H9 (cell line): ENCODE data around the gene NECAB2. TPM values are rescaled to one million over a fixed set of nuclear protein-coding genes. Genes with fewer than 3 reads are reported as not detected.

Experiments
- DNase-seq: peaks from one replicate; pipeline ENCODE4 v3.0.0-alpha.2; 2017
- H2AFZ ChIP-seq: one replicate; pipeline ENCODE4 v1.6.1; 2013; ENCODE audit warnings: mild to moderate bottlenecking, low read length, control low read depth, moderate library complexity
- H2AK5ac ChIP-seq: 2 replicates; pipeline ENCODE4 v1.6.1; 2013; ENCODE audit warnings: low read length, control low read depth, mixed read lengths; ENCODE audit not compliant: insufficient read length
- H2BK120ac ChIP-seq: one replicate; pipeline ENCODE4 v1.6.1; 2013; ENCODE audit warnings: low read depth, mild to moderate bottlenecking, low read length, control low read depth, inconsistent platforms; ENCODE audit not compliant: poor library complexity, severe bottlenecking
- H2BK12ac ChIP-seq: 2 replicates; pipeline ENCODE4 v1.6.1; 2013; ENCODE audit warnings: low read length, control low read depth, mixed read lengths, low read depth; ENCODE audit not compliant: insufficient read length
- H2BK15ac ChIP-seq: 2 replicates; pipeline ENCODE4 v1.6.1; 2013; ENCODE audit warnings: low read depth, low read length, control low read depth
- H2BK20ac ChIP-seq: one replicate; pipeline ENCODE4 v1.6.1; 2013; ENCODE audit warnings: low read depth, mild to moderate bottlenecking, low read length, control low read depth, inconsistent platforms; ENCODE audit not compliant: poor library complexity, severe bottlenecking
- H2BK5ac ChIP-seq: 2 replicates; pipeline ENCODE4 v1.6.1; 2013; ENCODE audit warnings: low read length, control low read depth, mixed read lengths; ENCODE audit not compliant: insufficient read length
- H3K14ac ChIP-seq: 2 replicates; pipeline ENCODE4 v1.6.1; 2013; ENCODE audit warnings: low read length, control low read depth; ENCODE audit not compliant: insufficient read depth
- H3K18ac ChIP-seq: 2 replicates; pipeline ENCODE4 v1.6.1; 2013; ENCODE audit warnings: low read depth, mild to moderate bottlenecking, mixed read lengths, low read length, control low read depth; ENCODE audit not compliant: insufficient read length
- H3K23ac ChIP-seq: 2 replicates; pipeline ENCODE4 v1.6.1; 2013; ENCODE audit warnings: low read length, control low read depth, mixed read lengths, low read depth; ENCODE audit not compliant: insufficient read length
- H3K23me2 ChIP-seq: 2 replicates; pipeline ENCODE4 v1.6.1; 2013; ENCODE audit warnings: low read depth, mild to moderate bottlenecking, mixed read lengths, low read length, control low read depth; ENCODE audit not compliant: insufficient read length, poor library complexity, severe bottlenecking
- H3K27ac ChIP-seq: 2 replicates; pipeline ENCODE4 v1.5.1; 2013; ENCODE audit warnings: low read length, control low read depth, mixed read lengths, low read depth; ENCODE audit not compliant: insufficient read length
- H3K27me3 ChIP-seq: 2 replicates; pipeline ENCODE4 v1.6.1; 2013; ENCODE audit warnings: low read length, control low read depth, inconsistent platforms; ENCODE audit not compliant: insufficient read depth
- H3K4ac ChIP-seq: 2 replicates; pipeline ENCODE4 v1.6.1; 2013; ENCODE audit warnings: low read depth, mild to moderate bottlenecking, control low read depth, inconsistent platforms, low read length, moderate library complexity
- H3K4me1 ChIP-seq: 2 replicates; pipeline ENCODE4 v1.6.1; 2013; ENCODE audit warnings: low read length, control low read depth, inconsistent platforms; ENCODE audit not compliant: insufficient read depth
- H3K4me2 ChIP-seq: 2 replicates; pipeline ENCODE4 v1.6.1; 2013; ENCODE audit warnings: low read length, control low read depth, mixed read lengths; ENCODE audit not compliant: insufficient read length, insufficient read depth
- H3K56ac ChIP-seq: 2 replicates; pipeline ENCODE4 v1.6.1; 2013; ENCODE audit warnings: low read depth, mild to moderate bottlenecking, mixed read lengths, low read length, control low read depth; ENCODE audit not compliant: insufficient read length
- H3K79me1 ChIP-seq: 2 replicates; pipeline ENCODE4 v1.6.1; 2013; ENCODE audit warnings: low read depth, mild to moderate bottlenecking, moderate library complexity, low read length, control low read depth, inconsistent platforms; ENCODE audit not compliant: insufficient read depth, poor library complexity, severe bottlenecking
- H3K79me2 ChIP-seq: 2 replicates; pipeline ENCODE4 v1.6.1; 2013; ENCODE audit warnings: low read length, control low read depth, inconsistent platforms; ENCODE audit not compliant: insufficient read depth
- H3K9ac ChIP-seq: 2 replicates; pipeline ENCODE4 v1.6.1; 2013; ENCODE audit warnings: low read length, control low read depth, mixed read lengths; ENCODE audit not compliant: insufficient read length; ENCODE audit errors: extremely low read depth
- H3K9me3 ChIP-seq: one replicate; pipeline ENCODE4 v1.6.1; 2013; ENCODE audit warnings: low read depth, low read length, inconsistent platforms; ENCODE audit not compliant: control insufficient read depth
- H3T11ph ChIP-seq: one replicate; pipeline ENCODE4 v1.6.1; 2013; ENCODE audit warnings: mild to moderate bottlenecking, low read length, control low read depth, inconsistent platforms
- H4K20me1 ChIP-seq: one replicate; pipeline ENCODE4 v1.6.1; 2013; ENCODE audit not compliant: control insufficient read depth, insufficient read length, insufficient read depth
- H4K5ac ChIP-seq: 2 replicates; pipeline ENCODE4 v1.6.1; 2013; ENCODE audit warnings: low read depth, mild to moderate bottlenecking, mixed read lengths, low read length, control low read depth; ENCODE audit not compliant: insufficient read length
- H4K8ac ChIP-seq: replicated peaks from 2 replicates; pipeline ENCODE4 v1.6.1; 2013; ENCODE audit warnings: low read length, control low read depth, mixed read lengths, low read depth; ENCODE audit not compliant: insufficient read length
- H4K91ac ChIP-seq: 2 replicates; pipeline ENCODE4 v1.6.1; 2013; ENCODE audit warnings: low read depth, mild to moderate bottlenecking, moderate library complexity, mixed read lengths, low read length, control low read depth; ENCODE audit not compliant: insufficient read length
- H3K27ac Mint-ChIP-seq, 3 experiments: 2 replicates in 2 of 3; 3 replicates in 1 of 3; pipeline ENCODE4 v1.8.0; 2020 to 2021; ENCODE audit warnings: mixed read lengths in 3 of 3, mild to moderate bottlenecking in 1 of 3, moderate library complexity in 1 of 3
- H3K27me3 Mint-ChIP-seq: 2 replicates; pipeline ENCODE4 v1.8.0; 2021; ENCODE audit warnings: low read depth, mild to moderate bottlenecking, moderate library complexity, mixed read lengths
- H3K36me3 Mint-ChIP-seq, 3 experiments: 2 replicates in 2 of 3; 3 replicates in 1 of 3; pipeline ENCODE4 v1.8.0; 2020 to 2021; ENCODE audit warnings: low read depth in 3 of 3, mixed read lengths in 3 of 3; ENCODE audit not compliant: insufficient read depth in 1 of 3
- H3K4me1 Mint-ChIP-seq, 2 experiments: 2 replicates each; pipeline ENCODE4 v1.8.0; 2020; ENCODE audit warnings: mixed read lengths in 2 of 2
- H3K4me3 Mint-ChIP-seq, 2 experiments: 2 replicates in 1 of 2; 3 replicates in 1 of 2; pipeline ENCODE4 v1.8.0; 2020 to 2021; ENCODE audit warnings: mild to moderate bottlenecking in 2 of 2, mixed read lengths in 2 of 2, moderate library complexity in 1 of 2
- H3K9me3 Mint-ChIP-seq, 2 experiments: 2 replicates in 1 of 2; 3 replicates in 1 of 2; pipeline ENCODE4 v1.8.0; 2020; ENCODE audit warnings: mild to moderate bottlenecking in 2 of 2, mixed read lengths in 2 of 2, moderate library complexity in 1 of 2
- WGBS: extraction: QIAGEN DNeasy Blood & Tissue Kit; methylation state at CpG from one replicate; pipeline ENCODE4 v1.1.7; 2013; ENCODE audit warnings: missing lambda C conversion rate, low lambda C conversion rate, mixed read lengths; ENCODE audit not compliant: insufficient read length; ENCODE audit errors: extremely low coverage; 5-methylcytosine and 5-hydroxymethylcytosine counted together
- total RNA-seq: library from RNA; stranded (reverse); gene quantifications from 2 replicates; pipeline ENCODE4 v1.2.1, GENCODE V29; 2021
- TF ChIP-seq, protein P1 (sequence below): fragments of 200-600 bp; sonication (generic); conservative IDR thresholded peaks from 3 replicates; pipeline ENCODE4 v1.8.0; 2021; ENCODE audit warnings: antibody characterized with exemption, mild to moderate bottlenecking

NECAB2 gene
- total RNA-seq, 1 experiment from 2014 or later, result 12.6 TPM

DNA sequence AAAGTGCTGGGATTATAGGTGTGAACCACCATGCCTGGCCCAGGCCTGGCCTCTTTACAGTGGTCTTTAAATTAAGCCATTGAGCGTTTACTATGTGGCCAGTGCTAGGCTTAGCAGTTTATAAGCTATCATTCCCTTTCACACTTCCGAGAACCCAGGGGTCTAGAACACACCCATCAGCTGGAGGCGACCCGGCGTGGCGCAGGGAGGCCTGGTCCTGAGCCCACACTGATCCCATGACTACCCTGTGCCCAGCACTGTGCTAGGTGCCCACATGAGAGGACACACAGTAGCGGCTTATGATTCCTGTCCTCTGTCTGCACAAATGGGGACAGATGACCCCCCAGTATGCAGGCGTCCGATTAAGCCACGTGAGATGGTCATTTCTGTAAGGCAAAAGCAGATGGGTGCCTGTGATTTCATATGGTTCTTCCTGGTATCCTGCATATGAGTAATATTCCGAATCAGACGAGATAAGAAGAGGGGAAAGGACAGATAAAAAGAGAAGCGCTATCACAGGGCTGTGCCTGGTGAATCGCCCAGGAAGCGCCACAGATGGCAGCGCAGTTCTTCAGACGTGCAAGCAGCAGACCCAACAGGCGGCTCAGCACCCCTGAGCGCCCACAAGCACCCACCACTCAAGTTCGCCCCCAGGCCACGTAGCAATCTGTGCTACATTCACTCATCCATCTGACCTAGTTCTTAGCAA, 9.8 kb upstream of the NECAB2 start:
- H2AFZ ChIP-seq, result no peak overlapping the region
- Mint-ChIP-seq H3K4me1 (peaks cover 12 to 13% of the 10 kb centered on the region in 2 experiments), H3K27me3 (0 out of 2 replicates have a peak, but pooled peaks cover 2% of the 10 kb centered on the region), H3K27ac (no peak overlapping the region), H3K9me3 (no peaks in the 10 kb centered on the region), H3K36me3 (peaks cover 0 to 2% (median 0%) of the 10 kb centered on the region in 3 experiments; a peak in 1 of 7 replicates), H3K4me3 (no peak overlapping the region)
- no peak overlapping the region for H3K27ac ChIP-seq
- H3K79me2 ChIP-seq, result no peaks in the 10 kb centered on the region
- no CpG with 5 or more reads among the region's 21 CpGs for WGBS
- no peak overlapping the region for H2BK5ac ChIP-seq
- no peak overlapping the region for H2BK20ac ChIP-seq
- H3T11ph ChIP-seq, result no peak overlapping the region
- no peak overlapping the region for H2AK5ac ChIP-seq
- no peak overlapping the region for H3K18ac ChIP-seq
- no peak overlapping the region for H4K91ac ChIP-seq
- H3K14ac ChIP-seq, result no peak overlapping the region
- H2BK15ac ChIP-seq, result no peak overlapping the region
- no peak overlapping the region for H2BK120ac ChIP-seq
- no peak for DNase-seq
- H2BK12ac ChIP-seq, result no peak overlapping the region
- TF ChIP-seq, protein P1, sequence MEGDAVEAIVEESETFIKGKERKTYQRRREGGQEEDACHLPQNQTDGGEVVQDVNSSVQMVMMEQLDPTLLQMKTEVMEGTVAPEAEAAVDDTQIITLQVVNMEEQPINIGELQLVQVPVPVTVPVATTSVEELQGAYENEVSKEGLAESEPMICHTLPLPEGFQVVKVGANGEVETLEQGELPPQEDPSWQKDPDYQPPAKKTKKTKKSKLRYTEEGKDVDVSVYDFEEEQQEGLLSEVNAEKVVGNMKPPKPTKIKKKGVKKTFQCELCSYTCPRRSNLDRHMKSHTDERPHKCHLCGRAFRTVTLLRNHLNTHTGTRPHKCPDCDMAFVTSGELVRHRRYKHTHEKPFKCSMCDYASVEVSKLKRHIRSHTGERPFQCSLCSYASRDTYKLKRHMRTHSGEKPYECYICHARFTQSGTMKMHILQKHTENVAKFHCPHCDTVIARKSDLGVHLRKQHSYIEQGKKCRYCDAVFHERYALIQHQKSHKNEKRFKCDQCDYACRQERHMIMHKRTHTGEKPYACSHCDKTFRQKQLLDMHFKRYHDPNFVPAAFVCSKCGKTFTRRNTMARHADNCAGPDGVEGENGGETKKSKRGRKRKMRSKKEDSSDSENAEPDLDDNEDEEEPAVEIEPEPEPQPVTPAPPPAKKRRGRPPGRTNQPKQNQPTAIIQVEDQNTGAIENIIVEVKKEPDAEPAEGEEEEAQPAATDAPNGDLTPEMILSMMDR, result no peak
- no peak overlapping the region for H3K23ac ChIP-seq
- H3K27me3 ChIP-seq, result no peaks in the 10 kb centered on the region
- H3K23me2 ChIP-seq, result no peaks in the 10 kb centered on the region
- H4K8ac ChIP-seq, result no peak overlapping the region
- no peak overlapping the region for H3K4ac ChIP-seq
- H3K9me3 ChIP-seq, result no peaks in the 10 kb centered on the region
- no peak overlapping the region for H4K5ac ChIP-seq
- H3K79me1 ChIP-seq, result no peaks in the 10 kb centered on the region
- no peaks in the 10 kb centered on the region for H3K4me1 ChIP-seq
- no peak overlapping the region for H3K9ac ChIP-seq
- H3K4me2 ChIP-seq, result no peak overlapping the region
- H4K20me1 ChIP-seq, result no peaks in the 10 kb centered on the region
- H3K56ac ChIP-seq, result no peak overlapping the region
